Peyer's patch (tissue), 4 donors: Measurements from ENCODE around the gene CCL5.

ENCODE experiments used
- CTCF ChIP-seq, 6 experiments: fragments of 450-650 bp in 4 of 6; fragments of 200-600 bp in 2 of 6; sonication (generic) in 1 of 6; IDR thresholded peaks; one replicate each; pipeline ENCODE4 v1.5.1; 2017 to 2019; ENCODE audit warnings: antibody characterized with exemption in 6 of 6, mild to moderate bottlenecking in 3 of 6, moderate library complexity in 1 of 6
- POLR2A ChIP-seq, 2 donors: fragments of 450-650 bp; IDR thresholded peaks; one replicate each; pipeline ENCODE4 v1.5.1; 2017; ENCODE audit warnings: antibody characterized with exemption in 2 of 2, mild to moderate bottlenecking in 2 of 2, moderate library complexity in 2 of 2

- TF ChIP-seq CTCF (IDR thresholded peaks at IDR 0.05) (no peak), POLR2A (IDR thresholded peaks at IDR 0.05) (no peak)
These were observed 38.5 kb upstream of the CCL5 start for GRCh38 chr17:35918665-35919064.
